ENCODE data around the gene FAM177B.

FAM177B gene

GRCh38 chr1:222788402-222789156 is 51.6 kb downstream of the FAM177B start:
- DNase-seq, result no peak

GRCh38 chr1:222790115-222790514 is 53.1 kb downstream of the FAM177B start:
- DNase-seq, result no peak

DNA sequence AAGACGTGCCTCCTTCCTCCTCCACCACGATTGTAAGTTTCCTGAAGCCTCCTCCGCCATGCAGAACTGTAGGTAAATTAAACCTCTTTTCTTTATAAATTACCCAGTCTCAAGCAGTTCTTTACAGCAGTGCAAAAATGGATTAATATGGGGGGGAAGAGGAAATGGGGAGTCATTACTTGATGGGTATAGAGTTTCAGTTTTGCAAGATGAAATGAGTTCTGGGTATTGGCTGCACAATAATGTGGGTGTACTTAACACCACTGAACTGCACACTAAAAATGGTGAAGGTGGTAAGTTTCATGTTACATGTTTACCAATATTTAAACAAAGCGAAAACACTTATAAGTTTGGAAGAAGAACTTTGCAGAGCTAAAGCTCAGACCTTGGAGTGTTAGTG is 53.5 kb downstream of the FAM177B start:
- no peak for DNase-seq

DNA sequence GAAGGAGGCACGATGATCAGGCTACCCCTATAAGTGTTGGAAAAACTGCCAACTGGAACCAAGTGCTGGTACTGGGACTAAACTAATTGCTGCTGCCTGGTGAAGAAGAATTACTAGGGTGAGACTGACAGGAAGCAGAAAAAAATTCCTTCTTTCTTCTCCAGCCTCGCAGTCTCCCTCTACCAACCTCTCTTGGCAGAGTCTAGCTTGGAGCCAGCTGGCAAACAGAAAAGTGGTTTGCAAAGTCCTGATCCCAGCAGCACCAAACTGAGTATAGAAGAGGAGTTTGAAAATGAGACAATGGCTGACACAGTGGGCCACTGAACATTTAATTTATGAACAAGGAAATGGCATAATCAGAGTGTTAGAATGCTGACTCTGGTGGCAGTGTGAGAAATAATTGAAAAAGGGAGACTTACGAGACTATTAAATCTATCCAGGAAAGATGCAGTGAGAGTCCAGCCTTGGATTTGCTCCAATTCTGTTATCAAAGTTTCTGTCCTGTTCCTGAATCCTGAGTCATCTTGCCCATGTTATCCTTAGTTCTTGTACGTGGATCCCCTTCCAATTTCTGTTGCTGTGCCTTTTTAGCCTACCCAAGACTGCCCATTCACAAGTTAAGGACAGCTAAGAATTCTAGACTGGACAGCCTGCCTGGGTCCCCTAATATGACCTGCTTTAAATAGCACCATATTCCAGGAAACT is 54.2 kb downstream of the FAM177B start:
- DNase-seq, result no peak

DNA sequence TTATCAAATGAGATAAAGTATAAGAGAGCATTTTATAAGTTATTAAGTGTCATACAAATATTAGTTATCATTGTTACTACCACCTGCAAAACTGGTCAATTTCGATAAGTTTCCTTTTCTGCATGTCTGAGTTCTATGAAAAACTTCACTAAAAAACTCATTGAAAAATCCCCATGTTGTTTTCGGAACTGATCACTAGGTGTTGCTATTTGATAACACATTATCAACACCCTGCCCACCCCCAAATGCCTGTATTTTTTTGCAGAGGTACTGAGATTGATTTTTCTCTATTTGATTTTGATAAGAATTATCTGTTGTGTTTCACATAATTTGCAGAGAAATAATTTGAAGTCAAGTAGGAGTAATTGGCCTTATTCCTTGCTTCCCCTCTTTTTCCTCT is 55.7 kb downstream of the FAM177B start:
- no peak for DNase-seq

DNA sequence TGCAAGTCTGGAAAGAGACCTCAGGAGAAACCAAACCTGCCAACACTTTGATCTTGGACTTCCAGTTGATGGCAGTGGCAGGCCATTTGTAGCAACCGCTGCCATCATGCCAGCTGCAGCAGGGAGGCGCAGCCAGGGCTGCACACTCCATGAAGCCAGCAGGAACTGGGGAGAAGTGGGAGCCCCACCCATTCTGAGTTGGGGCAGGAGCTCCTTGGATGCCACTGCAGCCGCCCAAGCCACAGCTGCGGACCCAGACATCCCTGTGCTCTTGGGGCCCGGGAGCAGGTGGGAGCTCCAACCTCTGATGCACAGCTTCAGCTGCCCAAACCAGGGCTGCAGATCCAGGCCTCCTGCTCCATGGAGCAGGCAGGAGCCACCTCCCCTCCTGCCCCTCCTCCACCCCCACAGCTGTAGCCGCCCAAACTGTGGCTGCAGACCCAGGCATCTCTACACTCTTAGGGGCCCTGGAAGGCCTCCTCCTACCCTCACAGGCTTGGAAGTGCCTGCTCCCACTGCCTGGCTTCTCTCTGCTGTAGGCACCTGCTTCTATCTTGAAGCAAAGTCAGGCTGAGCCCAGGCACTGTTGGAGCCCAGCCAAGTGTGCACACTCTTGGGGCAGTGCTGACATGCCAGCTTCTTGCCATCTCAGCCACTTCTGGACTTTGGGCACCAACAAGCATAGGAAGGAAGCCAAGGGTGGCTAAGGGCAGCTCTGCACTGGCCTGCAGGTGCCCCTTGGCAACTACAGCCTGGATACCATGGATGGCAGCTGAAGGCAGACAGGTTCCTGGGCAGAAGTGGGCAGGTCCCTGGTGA is 57.9 kb downstream of the FAM177B start:
- DNase-seq, result no peak

GRCh38 chr1:222798116-222798515 is 61.1 kb downstream of the FAM177B start:
- peak in 1 of 2 experiments; percentile 42 for DNase-seq

DNA sequence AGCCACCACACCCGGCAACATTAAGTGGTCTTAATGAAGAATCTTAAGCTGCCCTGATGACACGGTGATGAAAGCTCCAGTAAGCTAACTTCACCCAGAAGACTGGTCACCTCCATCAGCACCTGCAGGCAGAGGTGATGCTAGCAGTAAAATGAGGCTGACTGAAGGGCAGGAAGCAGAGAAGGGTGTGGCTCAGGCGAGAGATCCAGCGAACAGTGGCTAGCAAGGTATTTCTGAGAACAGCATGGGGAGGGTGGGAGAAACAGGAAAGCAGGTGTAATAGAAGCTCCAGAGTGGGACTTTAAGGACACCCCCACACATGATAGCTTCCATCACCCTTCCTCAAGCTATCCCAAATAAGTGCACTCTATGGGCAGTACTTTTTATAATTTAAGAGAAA is 62.0 kb downstream of the FAM177B start:
- no peak for DNase-seq
